GM18870 (cell line): ENCODE measurements around the gene SEM1.
"Not testable (repeated sequence)": the region's sequence is repeated elsewhere in the genome, so short reads cannot be mapped to it uniquely, and the experiment has no call there.

Source experiments
- ATAC-seq: cut with Tn5 transposase; IDR thresholded peaks from one replicate; pipeline ENCODE4 v1.9.1; 2021; ENCODE audit warnings: moderate library complexity; ENCODE audit not compliant: unreplicated experiment

SEM1 gene

GRCh38 chr7:96709381-96710228, at the start of gene SEM1:
Gene SEM1 (minus strand): TSS chr7:96709846. CDS start chr7:96709763, 83 bp downstream.
- peak; percentile 84 for ATAC-seq

- not testable (repeated sequence) for ATAC-seq
These were observed 48.2 kb upstream of the SEM1 start for GRCh38 chr7:96757880-96758279.

- no peak for ATAC-seq
These were observed 37.8 kb upstream of the SEM1 start for GRCh38 chr7:96747418-96747940.

GRCh38 chr7:96740130-96740529, 30.5 kb upstream of the SEM1 start:
- ATAC-seq = no peak

- ATAC-seq = no peak
These were observed 30.0 kb upstream of the SEM1 start for GRCh38 chr7:96739609-96740008.

GRCh38 chr7:96739167-96739566, 29.5 kb upstream of the SEM1 start:
- no peak for ATAC-seq

- no peak for ATAC-seq
These were observed 29.1 kb upstream of the SEM1 start for GRCh38 chr7:96738705-96739104.

GRCh38 chr7:96737545-96738050, 28.0 kb upstream of the SEM1 start:
- no peak for ATAC-seq

- ATAC-seq = no peak
These were observed 24.7 kb upstream of the SEM1 start for GRCh38 chr7:96734343-96734742.

- ATAC-seq = no peak
These were observed 20.2 kb upstream of the SEM1 start for GRCh38 chr7:96729820-96730219.

GRCh38 chr7:96728139-96728538, 18.5 kb upstream of the SEM1 start:
- no peak for ATAC-seq

- ATAC-seq = no peak
These were observed 18.0 kb upstream of the SEM1 start for GRCh38 chr7:96727534-96728088.

GRCh38 chr7:96723622-96724021, 14.0 kb upstream of the SEM1 start:
- no peak for ATAC-seq

GRCh38 chr7:96722928-96723327, 13.3 kb upstream of the SEM1 start:
- not testable (repeated sequence) for ATAC-seq

GRCh38 chr7:96720843-96721242, 11.2 kb upstream of the SEM1 start:
- ATAC-seq = no peak

GRCh38 chr7:96719164-96719563, 9.5 kb upstream of the SEM1 start:
- ATAC-seq = no peak

GRCh38 chr7:96718107-96719003, 8.7 kb upstream of the SEM1 start:
- ATAC-seq = no peak

GRCh38 chr7:96713037-96713436, 3.4 kb upstream of the SEM1 start:
- ATAC-seq = no peak

- no peak for ATAC-seq
These were observed 898 bp upstream of the SEM1 start for GRCh38 chr7:96710544-96710943.

- peak; percentile 3 for ATAC-seq
These were observed 774 bp downstream of the SEM1 start for GRCh38 chr7:96708872-96709271.
